SK-N-MC (cell line): Measurements from ENCODE around the gene CACNB4.

Experiments
- DNase-seq: peaks from one replicate; pipeline ENCODE4 v3.0.0-alpha.2; 2011; ENCODE audit warnings: low read depth, low spot score
- H3K27ac ChIP-seq: fragments of 200-600 bp; sonication (generic); 2 replicates; pipeline ENCODE4 v1.5.1; 2016; ENCODE audit warnings: mixed run types
- H3K36me3 ChIP-seq: fragments of 200-600 bp; sonication (generic); 2 replicates; pipeline ENCODE4 v1.6.1; 2017; ENCODE audit warnings: antibody characterized with exemption, low read length, mixed read lengths; ENCODE audit not compliant: insufficient read depth
- H3K4me3 ChIP-seq: fragments of 200-600 bp; sonication (generic); 2 replicates; pipeline ENCODE4 v1.5.1; 2016
- H3K9ac ChIP-seq: fragments of 200-600 bp; sonication (generic); 2 replicates; pipeline ENCODE4 v1.8.0; 2017; ENCODE audit warnings: mixed run types, mixed read lengths; ENCODE audit not compliant: insufficient read length
- H3K9me3 ChIP-seq: fragments of 200-600 bp; sonication (generic); 2 replicates; pipeline ENCODE4 v1.6.1; 2017; ENCODE audit warnings: low read depth, mild to moderate bottlenecking, antibody characterized with exemption, low read length, moderate library complexity, mixed read lengths
- EZH2 ChIP-seq: fragments of 200-600 bp; sonication (generic); IDR thresholded peaks from one replicate; pipeline ENCODE4 v1.6.1; 2017; ENCODE audit warnings: antibody characterized with exemption
- FOXP2 ChIP-seq: optimal IDR thresholded peaks from 2 replicates; pipeline ENCODE3; 2011; ENCODE audit warnings: mild to moderate bottlenecking, moderate library complexity; ENCODE audit not compliant: insufficient read depth; ENCODE audit errors: extremely low read length, control extremely low read depth
- POLR2AphosphoS5 ChIP-seq: IDR thresholded peaks from 2 replicates; pipeline ENCODE4 v1.6.1; 2012; ENCODE audit warnings: mild to moderate bottlenecking, low read depth, low read length, borderline replicate concordance

The CACNB4 gene

GRCh38 chr2:152106464-152106863, 7.6 kb upstream of the CACNB4 start:
- TF ChIP-seq POLR2AphosphoS5 (no peak), EZH2 (no peak), FOXP2 (no peak)
- no peak for DNase-seq
- Histone ChIP-seq H3K9me3 (no peaks in the 10 kb centered on the region), H3K36me3 (no peaks in the 10 kb centered on the region), H3K27ac (no peak overlapping the region), H3K9ac (no peak overlapping the region), H3K4me3 (no peak overlapping the region)

GRCh38 chr2:152103271-152103670, 4.4 kb upstream of the CACNB4 start:
- TF ChIP-seq POLR2AphosphoS5 (no peak), FOXP2 (no peak), EZH2 (no peak)
- Histone ChIP-seq H3K9ac (no peak overlapping the region), H3K36me3 (no peaks in the 10 kb centered on the region), H3K27ac (no peak overlapping the region), H3K4me3 (no peak overlapping the region), H3K9me3 (no peaks in the 10 kb centered on the region)
- DNase-seq, result no peak

GRCh38 chr2:152100961-152101360, 2.1 kb upstream of the CACNB4 start:
- H3K9me3 ChIP-seq, result no peaks in the 10 kb centered on the region
- TF ChIP-seq FOXP2, result no peak
- TF ChIP-seq EZH2, result no peak
- no peak for TF ChIP-seq POLR2AphosphoS5
- no peak overlapping the region for H3K9ac ChIP-seq
- no peak overlapping the region for H3K4me3 ChIP-seq
- no peak for DNase-seq
- no peak overlapping the region for H3K27ac ChIP-seq
- H3K36me3 ChIP-seq, result no peaks in the 10 kb centered on the region

- Histone ChIP-seq H3K27ac (no peak overlapping the region), H3K4me3 (peak overlapping the region; percentile 89), H3K9ac (peak overlapping the region; percentile 70), H3K36me3 (no peaks in the 10 kb centered on the region), H3K9me3 (no peaks in the 10 kb centered on the region)
- DNase-seq, result no peak
- no peak for TF ChIP-seq POLR2AphosphoS5
- no peak for TF ChIP-seq EZH2
- TF ChIP-seq FOXP2, result no peak
Observed at GRCh38 chr2:152099367-152100050, 665 bp upstream of the CACNB4 start.

GRCh38 chr2:152097801-152098495, 896 bp downstream of the CACNB4 start:
- no peak overlapping the region for H3K27ac ChIP-seq
- no peaks in the 10 kb centered on the region for H3K36me3 ChIP-seq
- TF ChIP-seq EZH2 (no peak), FOXP2 (no peak), POLR2AphosphoS5 (no peak)
- H3K4me3 ChIP-seq, result peak overlapping the region; percentile 89
- peak overlapping the region; percentile 51 for H3K9ac ChIP-seq
- no peaks in the 10 kb centered on the region for H3K9me3 ChIP-seq
- no peak for DNase-seq

GRCh38 chr2:152097290-152097800, 1.5 kb downstream of the CACNB4 start:
- H3K36me3 ChIP-seq, result no peaks in the 10 kb centered on the region
- no peak for TF ChIP-seq EZH2
- TF ChIP-seq FOXP2, result no peak
- no peak for TF ChIP-seq POLR2AphosphoS5
- no peak overlapping the region for H3K27ac ChIP-seq
- DNase-seq, result no peak
- peak overlapping the region; percentile 89 for H3K4me3 ChIP-seq
- no peak overlapping the region for H3K9ac ChIP-seq
- no peaks in the 10 kb centered on the region for H3K9me3 ChIP-seq

GRCh38 chr2:152095146-152095545, 3.7 kb downstream of the CACNB4 start:
- TF ChIP-seq EZH2, result no peak
- no peak overlapping the region for H3K27ac ChIP-seq
- no peak overlapping the region for H3K4me3 ChIP-seq

GRCh38 chr2:152094014-152094413, 4.8 kb downstream of the CACNB4 start:
- H3K36me3 ChIP-seq, result no peaks in the 10 kb centered on the region
- DNase-seq, result no peak
- H3K9me3 ChIP-seq, result no peaks in the 10 kb centered on the region
- H3K27ac ChIP-seq, result no peak overlapping the region
- no peak for TF ChIP-seq EZH2
- TF ChIP-seq POLR2AphosphoS5, result no peak
- no peak for TF ChIP-seq FOXP2
- H3K9ac ChIP-seq, result no peak overlapping the region
- H3K4me3 ChIP-seq, result no peak overlapping the region

More at GRCh38 chr2:152095146-152095545, 3.7 kb downstream of the CACNB4 start:
- Histone ChIP-seq H3K36me3 (no peaks in the 10 kb centered on the region), H3K9me3 (no peaks in the 10 kb centered on the region), H3K9ac (no peak overlapping the region)
- no peak for DNase-seq
